Ishikawa (cell line): Measurements from ENCODE around the gene ZNF700.

Experiments used
- RAD21 ChIP-seq: IDR thresholded peaks from 2 replicates; pipeline ENCODE4 v1.6.1; 2012; ENCODE audit warnings: low read depth
- TAF1 ChIP-seq: IDR thresholded peaks from 2 replicates; pipeline ENCODE4 v1.6.1; 2012; ENCODE audit warnings: low read depth, mild to moderate bottlenecking

GRCh38 chr19:11890634-11891033, 34.3 kb upstream of the ZNF700 start:
- TF ChIP-seq RAD21: no peak
- no peak for TF ChIP-seq TAF1
